ENCODE data around the gene THSD7B.
"Not testable (repeated sequence)": the region's sequence is repeated elsewhere in the genome, so short reads cannot be mapped to it uniquely, and the experiment has no call there.

Gene THSD7B

DNA sequence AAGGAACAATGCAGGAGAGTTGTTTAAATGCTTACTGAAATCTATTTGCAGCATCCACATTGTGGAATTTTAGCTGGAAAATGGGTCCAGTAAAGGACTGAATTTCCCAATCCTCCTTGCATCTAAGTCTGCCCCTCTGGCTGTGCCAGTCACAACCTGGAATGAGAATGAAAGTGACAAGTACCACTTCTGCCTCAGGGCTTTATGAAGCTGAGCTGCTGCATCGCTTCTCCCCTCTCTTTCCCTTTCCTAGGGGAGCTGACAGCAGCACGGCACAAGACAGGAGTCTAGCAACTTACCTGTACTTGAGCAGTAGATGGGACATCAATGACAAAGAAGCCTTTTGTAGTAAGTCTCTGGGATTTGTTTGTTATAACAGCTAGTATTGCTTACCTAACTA, 27.3 kb upstream of the THSD7B start:
- Histone ChIP-seq H3K27ac (no peak overlapping the region), H3K36me3 (ENCODE audit: control insufficient read depth, insufficient read depth, low read length) (no peaks in the 10 kb centered on the region), H3K79me2 (no peaks in the 10 kb centered on the region), H2AFZ (no peak overlapping the region), H3K4me3 (ENCODE audit: low read depth, low read length) (no peak overlapping the region), H3K4me2 (ENCODE audit: low read length) (no peak overlapping the region), H3K9ac (no peak overlapping the region), H3K4me1 (no peaks in the 10 kb centered on the region), H3K27me3 (ENCODE audit: control insufficient read depth, insufficient read depth, low read length) (no peaks in the 10 kb centered on the region), H3K9me3 (ENCODE audit: control insufficient read depth, low read length) (no peaks in the 10 kb centered on the region)
- TF ChIP-seq, protein P1, sequence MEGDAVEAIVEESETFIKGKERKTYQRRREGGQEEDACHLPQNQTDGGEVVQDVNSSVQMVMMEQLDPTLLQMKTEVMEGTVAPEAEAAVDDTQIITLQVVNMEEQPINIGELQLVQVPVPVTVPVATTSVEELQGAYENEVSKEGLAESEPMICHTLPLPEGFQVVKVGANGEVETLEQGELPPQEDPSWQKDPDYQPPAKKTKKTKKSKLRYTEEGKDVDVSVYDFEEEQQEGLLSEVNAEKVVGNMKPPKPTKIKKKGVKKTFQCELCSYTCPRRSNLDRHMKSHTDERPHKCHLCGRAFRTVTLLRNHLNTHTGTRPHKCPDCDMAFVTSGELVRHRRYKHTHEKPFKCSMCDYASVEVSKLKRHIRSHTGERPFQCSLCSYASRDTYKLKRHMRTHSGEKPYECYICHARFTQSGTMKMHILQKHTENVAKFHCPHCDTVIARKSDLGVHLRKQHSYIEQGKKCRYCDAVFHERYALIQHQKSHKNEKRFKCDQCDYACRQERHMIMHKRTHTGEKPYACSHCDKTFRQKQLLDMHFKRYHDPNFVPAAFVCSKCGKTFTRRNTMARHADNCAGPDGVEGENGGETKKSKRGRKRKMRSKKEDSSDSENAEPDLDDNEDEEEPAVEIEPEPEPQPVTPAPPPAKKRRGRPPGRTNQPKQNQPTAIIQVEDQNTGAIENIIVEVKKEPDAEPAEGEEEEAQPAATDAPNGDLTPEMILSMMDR (IDR thresholded peaks at IDR 0.05), result no peak

DNA sequence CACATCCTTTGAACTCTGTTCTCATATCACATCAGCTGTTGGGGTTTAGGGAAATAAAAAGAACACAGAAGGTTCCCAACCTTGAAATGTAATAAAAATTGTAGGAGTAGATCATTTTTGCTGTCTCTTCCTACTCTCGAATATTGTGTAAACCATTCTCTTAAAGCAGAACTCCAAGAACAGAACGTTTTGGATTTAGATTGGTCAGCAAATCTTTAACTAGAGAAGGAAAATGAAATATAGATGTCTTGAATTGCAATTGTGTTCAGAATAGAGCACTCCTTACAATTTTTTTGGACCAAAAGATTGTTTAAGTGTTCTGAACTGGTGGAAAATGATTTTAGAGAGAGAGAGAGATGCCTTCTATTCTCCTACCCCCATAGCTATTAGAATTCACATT, 23.9 kb upstream of the THSD7B start:
- TF ChIP-seq, protein P1 (IDR thresholded peaks at IDR 0.05), result no peak
- H3K4me2 ChIP-seq (ENCODE audit: low read length), result no peak overlapping the region
- no peaks in the 10 kb centered on the region for H3K79me2 ChIP-seq
- no peaks in the 10 kb centered on the region for H3K36me3 ChIP-seq (ENCODE audit: control insufficient read depth, insufficient read depth, low read length)
- no peak overlapping the region for H3K27ac ChIP-seq
- H3K4me3 ChIP-seq (ENCODE audit: low read depth, low read length), result no peak overlapping the region
- no peak overlapping the region for H2AFZ ChIP-seq
- H3K27me3 ChIP-seq (ENCODE audit: control insufficient read depth, insufficient read depth, low read length), result no peaks in the 10 kb centered on the region
- H3K9me3 ChIP-seq (ENCODE audit: control insufficient read depth, low read length), result no peaks in the 10 kb centered on the region
- H3K9ac ChIP-seq, result no peak overlapping the region
- no peaks in the 10 kb centered on the region for H3K4me1 ChIP-seq

DNA sequence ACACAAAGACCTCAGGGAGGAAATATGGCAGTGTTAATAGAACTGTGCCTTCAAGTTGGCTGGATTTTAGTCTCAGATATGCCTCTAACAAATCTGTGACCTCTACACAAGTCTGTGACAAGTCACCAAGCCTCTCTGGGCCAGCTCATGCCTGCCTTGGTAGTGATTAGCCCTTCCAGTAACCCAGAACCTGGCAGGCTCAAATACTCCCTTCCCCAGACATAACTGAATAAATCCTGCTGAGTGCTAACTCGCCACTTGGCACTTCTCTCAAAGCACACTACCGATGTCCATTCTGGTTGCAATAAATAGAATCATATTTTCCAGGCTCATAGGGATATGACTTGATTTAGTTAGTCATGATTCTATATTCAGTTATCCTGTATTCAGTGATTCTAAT, 15.3 kb upstream of the THSD7B start:
- Histone ChIP-seq H3K27me3 (ENCODE audit: control insufficient read depth, insufficient read depth, low read length) (no peaks in the 10 kb centered on the region), H3K4me1 (no peaks in the 10 kb centered on the region), H2AFZ (no peak overlapping the region), H3K4me3 (ENCODE audit: low read depth, low read length) (no peak overlapping the region), H3K4me2 (ENCODE audit: low read length) (no peak overlapping the region), H3K9ac (no peak overlapping the region), H3K9me3 (ENCODE audit: control insufficient read depth, low read length) (no peaks in the 10 kb centered on the region), H3K27ac (no peak overlapping the region), H3K36me3 (ENCODE audit: control insufficient read depth, insufficient read depth, low read length) (no peaks in the 10 kb centered on the region), H3K79me2 (no peaks in the 10 kb centered on the region)
- TF ChIP-seq, protein P1 (IDR thresholded peaks at IDR 0.05), result no peak

DNA sequence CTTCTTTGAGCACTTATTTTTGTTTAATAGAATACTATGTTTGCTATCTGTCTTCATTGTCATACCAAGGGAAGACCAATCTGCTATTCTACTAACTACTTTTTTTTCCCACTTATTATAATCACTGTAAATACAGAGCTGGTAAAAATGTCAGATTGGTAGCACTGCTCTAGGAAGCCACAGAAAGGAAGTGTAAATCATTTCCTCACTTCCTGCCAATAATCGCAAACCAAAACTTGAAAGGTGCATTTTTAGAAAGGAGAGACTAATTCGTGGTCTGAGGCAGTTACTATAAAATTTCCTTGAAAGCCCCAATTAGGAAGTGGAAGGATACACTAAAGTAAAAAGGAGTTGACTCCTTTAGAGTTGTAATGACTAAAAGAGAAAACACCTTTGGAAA, 13.9 kb upstream of the THSD7B start:
- no peak overlapping the region for H2AFZ ChIP-seq

DNA sequence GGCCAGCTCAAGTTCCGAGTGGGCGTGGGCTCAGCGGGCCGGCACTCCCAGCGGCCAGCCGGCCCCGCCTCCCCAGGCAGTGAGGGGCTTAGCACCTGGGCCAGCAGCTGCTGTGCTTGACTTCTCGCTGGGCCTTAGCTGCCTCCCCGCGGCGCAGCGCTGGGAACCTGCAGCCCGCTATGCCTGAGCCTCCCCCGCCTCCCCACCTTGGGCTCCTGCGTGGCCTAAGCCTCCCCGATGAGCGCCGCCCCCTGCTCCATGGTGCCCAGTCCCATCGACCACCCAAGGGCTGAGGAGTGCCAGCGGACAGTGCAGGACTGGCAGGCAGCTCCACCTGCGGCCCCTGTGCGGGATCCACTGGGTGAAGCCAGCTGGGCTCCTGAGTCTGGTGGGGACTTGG, 6.8 kb upstream of the THSD7B start:
- H3K9me3 ChIP-seq (ENCODE audit: control insufficient read depth, low read length); H3K27ac ChIP-seq; H3K79me2 ChIP-seq; H3K36me3 ChIP-seq (ENCODE audit: control insufficient read depth, insufficient read depth, low read length); H3K27me3 ChIP-seq (ENCODE audit: control insufficient read depth, insufficient read depth, low read length); H3K4me3 ChIP-seq (ENCODE audit: low read depth, low read length); H3K4me2 ChIP-seq (ENCODE audit: low read length); H3K4me1 ChIP-seq; H3K9ac ChIP-seq; H2AFZ ChIP-seq: not testable (repeated sequence)

More for the DNA sequence above, 13.9 kb upstream of the THSD7B start:
- Histone ChIP-seq H3K9ac (no peak overlapping the region), H3K27me3 (ENCODE audit: control insufficient read depth, insufficient read depth, low read length) (no peaks in the 10 kb centered on the region), H3K4me2 (ENCODE audit: low read length) (no peak overlapping the region), H3K4me3 (ENCODE audit: low read depth, low read length) (no peak overlapping the region), H3K79me2 (no peaks in the 10 kb centered on the region), H3K27ac (no peak overlapping the region), H3K4me1 (no peaks in the 10 kb centered on the region), H3K9me3 (ENCODE audit: control insufficient read depth, low read length) (no peaks in the 10 kb centered on the region), H3K36me3 (ENCODE audit: control insufficient read depth, insufficient read depth, low read length) (no peaks in the 10 kb centered on the region)
- TF ChIP-seq, protein P1 (IDR thresholded peaks at IDR 0.05), result no peak
